MCF 10A (cell line): ENCODE data around the gene PRR33. TPM values are rescaled to one million over a fixed set of nuclear protein-coding genes. Genes with fewer than 3 reads are reported as not detected.

Experiments used
- BruUV-seq: library from RNA; stranded (reverse); fragments of 400-500 nt; replicated peaks from 2 replicates; lab custom pipeline; 2021; lab: Mats Ljungman, UMichigan
- CTCF ChIA-PET: fragments of 300-600 bp; sonication (Branson Sonifier 250); formaldehyde crosslinking; extraction: SDS; loops from one replicate; lab custom pipeline; 2021; ENCODE audit warnings: antibody characterized with exemption, inconsistent platforms; lab: Yijun Ruan, JAX
- POLR2A ChIA-PET: fragments of 300-600, 350-650 bp; sonication (Branson Sonifier 250); formaldehyde crosslinking; extraction: SDS; loops from one replicate; lab custom pipeline; 2020; ENCODE audit warnings: antibody characterized with exemption, inconsistent platforms; lab: Yijun Ruan, JAX
- DNase-seq: peaks from one replicate; pipeline ENCODE4 v3.0.0-alpha.2; 2018; ENCODE audit not compliant: unreplicated experiment
- H3K27ac Mint-ChIP-seq: one replicate; pipeline ENCODE4 v1.8.0; 2022; ENCODE audit warnings: mild to moderate bottlenecking, low read depth, mixed read lengths; ENCODE audit not compliant: unreplicated experiment
- H3K27me3 Mint-ChIP-seq: one replicate; pipeline ENCODE4 v1.8.0; 2022; ENCODE audit warnings: mixed read lengths; ENCODE audit not compliant: insufficient read depth, unreplicated experiment
- H3K36me3 Mint-ChIP-seq: one replicate; pipeline ENCODE4 v1.8.0; 2022; ENCODE audit warnings: mild to moderate bottlenecking, moderate library complexity, mixed read lengths; ENCODE audit not compliant: insufficient read depth, unreplicated experiment
- H3K4me1 Mint-ChIP-seq: one replicate; pipeline ENCODE4 v1.8.0; 2022; ENCODE audit warnings: mixed read lengths; ENCODE audit not compliant: insufficient read depth, unreplicated experiment
- H3K4me3 Mint-ChIP-seq: one replicate; pipeline ENCODE4 v1.8.0; 2022; ENCODE audit warnings: mild to moderate bottlenecking, moderate library complexity, mixed read lengths; ENCODE audit not compliant: unreplicated experiment
- H3K9me3 Mint-ChIP-seq: one replicate; pipeline ENCODE4 v1.8.0; 2022; ENCODE audit warnings: mixed read lengths; ENCODE audit not compliant: unreplicated experiment
- intact Hi-C: fragments of 100-400 bp; cut with micrococcal nuclease; formaldehyde crosslinking; loops from 2 replicates; pipeline ENCODE4 v1.14.1; 2022
- total RNA-seq: library from RNA; stranded (reverse); gene quantifications from 2 replicates; pipeline ENCODE4 v1.2.3, GENCODE V29; 2022
- TF ChIP-seq, protein P1 (sequence below): fragments of 200-600 bp; IDR thresholded peaks from one replicate; pipeline ENCODE4 v1.8.0; 2022; ENCODE audit warnings: antibody characterized with exemption, mild to moderate bottlenecking; ENCODE audit not compliant: unreplicated experiment

The PRR33 gene
- total RNA-seq, 1 experiment from 2014 or later = not detected

DNA sequence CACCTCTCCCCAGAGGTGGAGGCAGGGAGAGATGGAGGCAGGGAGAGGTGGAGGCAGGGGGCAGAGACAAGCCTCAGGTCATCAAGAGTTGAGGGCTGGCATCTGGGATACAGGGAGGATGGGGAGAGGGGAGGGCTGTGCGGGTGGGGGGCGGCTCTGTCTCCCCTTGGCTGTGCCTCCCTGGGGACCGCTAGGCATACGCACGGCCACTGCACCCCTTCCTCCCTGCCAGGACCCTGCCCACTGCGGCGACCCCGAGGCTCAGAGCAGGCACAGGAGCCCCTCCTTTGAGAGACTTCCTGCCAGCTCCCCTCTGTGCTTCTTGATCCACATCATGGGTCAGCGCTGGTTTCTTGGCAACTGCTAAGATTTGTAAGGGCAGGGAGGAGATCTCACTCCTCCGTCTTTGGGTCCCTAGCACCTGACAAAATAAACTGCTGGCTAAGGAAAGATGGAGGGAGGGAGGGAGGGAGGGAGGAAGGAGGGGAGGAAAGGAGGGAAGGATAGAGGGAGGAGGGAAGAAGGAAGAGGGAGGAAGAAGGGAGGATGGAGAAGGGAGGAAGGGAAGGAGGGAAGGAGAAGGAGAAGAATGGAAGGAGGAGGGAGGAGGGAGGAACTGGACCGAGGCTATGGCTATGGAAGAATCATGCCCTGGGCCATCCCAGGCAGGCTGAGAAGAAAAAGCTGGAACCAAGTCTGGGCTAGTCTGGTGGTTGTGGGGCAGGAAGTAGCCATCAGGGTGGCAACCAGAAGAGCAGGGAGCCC is 18.5 kb downstream of the PRR33 start:
- Mint-ChIP-seq H3K36me3 (no peaks in the 10 kb centered on the region), H3K27ac (peak overlapping the region; percentile 58), H3K4me1 (peaks cover 29% of the 10 kb centered on the region), H3K9me3 (no peaks in the 10 kb centered on the region), H3K4me3 (peak overlapping the region; percentile 11), H3K27me3 (no peaks in the 10 kb centered on the region)
- ChIA-PET POLR2A (no interaction called here), CTCF (interaction anchor here (0.6 to 1.0 kb wide), 2 partner anchors 221 to 234 kb away, joined by 4 to 6 read pairs; no protein-coding TSS in a partner anchor)
- peak; percentile 60 for DNase-seq
- no TSS peak for BruUV-seq
- intact Hi-C loops = no loop called here
- TF ChIP-seq, protein P1, sequence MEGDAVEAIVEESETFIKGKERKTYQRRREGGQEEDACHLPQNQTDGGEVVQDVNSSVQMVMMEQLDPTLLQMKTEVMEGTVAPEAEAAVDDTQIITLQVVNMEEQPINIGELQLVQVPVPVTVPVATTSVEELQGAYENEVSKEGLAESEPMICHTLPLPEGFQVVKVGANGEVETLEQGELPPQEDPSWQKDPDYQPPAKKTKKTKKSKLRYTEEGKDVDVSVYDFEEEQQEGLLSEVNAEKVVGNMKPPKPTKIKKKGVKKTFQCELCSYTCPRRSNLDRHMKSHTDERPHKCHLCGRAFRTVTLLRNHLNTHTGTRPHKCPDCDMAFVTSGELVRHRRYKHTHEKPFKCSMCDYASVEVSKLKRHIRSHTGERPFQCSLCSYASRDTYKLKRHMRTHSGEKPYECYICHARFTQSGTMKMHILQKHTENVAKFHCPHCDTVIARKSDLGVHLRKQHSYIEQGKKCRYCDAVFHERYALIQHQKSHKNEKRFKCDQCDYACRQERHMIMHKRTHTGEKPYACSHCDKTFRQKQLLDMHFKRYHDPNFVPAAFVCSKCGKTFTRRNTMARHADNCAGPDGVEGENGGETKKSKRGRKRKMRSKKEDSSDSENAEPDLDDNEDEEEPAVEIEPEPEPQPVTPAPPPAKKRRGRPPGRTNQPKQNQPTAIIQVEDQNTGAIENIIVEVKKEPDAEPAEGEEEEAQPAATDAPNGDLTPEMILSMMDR = no peak

GRCh38 chr11:1872267-1872985 is 19.3 kb downstream of the PRR33 start:
- TF ChIP-seq, protein P1 = no peak
- Mint-ChIP-seq H3K4me3 (no peak overlapping the region), H3K27ac (peak overlapping the region; percentile 58), H3K4me1 (peaks cover 25% of the 10 kb centered on the region), H3K36me3 (no peaks in the 10 kb centered on the region), H3K27me3 (no peaks in the 10 kb centered on the region), H3K9me3 (no peaks in the 10 kb centered on the region)
- intact Hi-C loops = no loop called here
- POLR2A ChIA-PET = no interaction called here
- no TSS peak for BruUV-seq
- CTCF ChIA-PET = interaction anchor here (0.6 to 1.0 kb wide), 2 partner anchors 220 to 233 kb away, joined by 4 to 6 read pairs; no protein-coding TSS in a partner anchor
- no peak for DNase-seq

DNA sequence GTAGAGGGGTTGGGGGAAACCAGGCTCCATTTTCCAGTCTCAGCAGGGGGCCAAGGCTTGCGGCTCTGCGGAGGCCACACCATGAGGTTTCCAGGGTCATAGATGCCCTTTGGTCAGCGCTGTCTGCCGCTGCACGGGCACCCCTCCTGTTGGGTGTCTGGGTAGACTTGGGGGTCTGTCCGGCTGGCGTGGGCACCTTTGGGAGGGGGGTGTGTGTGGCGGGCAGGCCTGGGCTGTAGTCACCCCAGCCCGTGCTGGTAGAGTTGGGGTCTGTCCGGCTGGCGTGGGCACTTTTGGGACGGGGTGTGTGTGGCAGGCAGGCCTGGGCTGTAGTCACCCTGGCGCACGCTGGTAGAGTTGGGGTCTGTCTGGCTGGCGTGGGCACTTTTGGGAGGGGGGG is 20.2 kb downstream of the PRR33 start:
- Mint-ChIP-seq H3K36me3 (no peaks in the 10 kb centered on the region), H3K9me3 (no peaks in the 10 kb centered on the region), H3K4me3 (no peak overlapping the region), H3K27ac (no peak overlapping the region), H3K4me1 (peaks cover 21% of the 10 kb centered on the region), H3K27me3 (no peaks in the 10 kb centered on the region)
- no TSS peak for BruUV-seq
- DNase-seq = no peak
- intact Hi-C loops = no loop called here
- POLR2A ChIA-PET = no interaction called here
- CTCF ChIA-PET = no interaction called here
- TF ChIP-seq, protein P1 = no peak
